ENCODE data around the gene NCKIPSD. TPM values are rescaled to one million over a fixed set of nuclear protein-coding genes. Genes with fewer than 3 reads are reported as not detected.

NCKIPSD gene
- total RNA-seq, 1 donor from 2014 or later = 45.5 TPM

GRCh38 chr3:48679411-48680391, 6.0 kb downstream of the NCKIPSD start:
- no peak for DNase-seq (ENCODE audit: low read depth)

- DNase-seq (ENCODE audit: low read depth) = no peak
Measured at GRCh38 chr3:48678566-48679380, 6.9 kb downstream of the NCKIPSD start.

GRCh38 chr3:48678056-48678455, 7.7 kb downstream of the NCKIPSD start:
- no peak for DNase-seq (ENCODE audit: low read depth)

- DNase-seq (ENCODE audit: low read depth) = no peak
Measured at GRCh38 chr3:48674505-48674904, 11.2 kb downstream of the NCKIPSD start.

- DNase-seq (ENCODE audit: low read depth) = no peak
Measured at GRCh38 chr3:48672522-48672921, 13.2 kb downstream of the NCKIPSD start.

GRCh38 chr3:48664929-48665328, 20.8 kb downstream of the NCKIPSD start:
- no peak for DNase-seq (ENCODE audit: low read depth)

GRCh38 chr3:48664313-48664644, 21.4 kb downstream of the NCKIPSD start:
- no peak for DNase-seq (ENCODE audit: low read depth)

- peak; percentile 99 for DNase-seq (ENCODE audit: low read depth)
Measured at GRCh38 chr3:48663489-48664312, 22.0 kb downstream of the NCKIPSD start.

- DNase-seq (ENCODE audit: low read depth) = peak; percentile 92
Measured at GRCh38 chr3:48662753-48663488, 22.8 kb downstream of the NCKIPSD start, which contains the start of gene CELSR3. CELSR3 (minus strand) TSS chr3:48662886; CDS start chr3:48662634, 252 bp downstream.

- no peak for DNase-seq (ENCODE audit: low read depth)
Measured at GRCh38 chr3:48662145-48662752, 23.5 kb downstream of the NCKIPSD start.

- peak; percentile 52 for DNase-seq (ENCODE audit: low read depth)
Measured at GRCh38 chr3:48661501-48662144, 24.1 kb downstream of the NCKIPSD start.

GRCh38 chr3:48660800-48661400, 24.8 kb downstream of the NCKIPSD start:
- DNase-seq (ENCODE audit: low read depth) = no peak

- no peak for DNase-seq (ENCODE audit: low read depth)
Measured at GRCh38 chr3:48656841-48657281, 28.9 kb downstream of the NCKIPSD start.

- DNase-seq (ENCODE audit: low read depth) = no peak
Measured at GRCh38 chr3:48656061-48656840, 29.5 kb downstream of the NCKIPSD start.

GRCh38 chr3:48655606-48656005, 30.1 kb downstream of the NCKIPSD start:
- no peak for DNase-seq (ENCODE audit: low read depth)

GRCh38 chr3:48655063-48655462, 30.7 kb downstream of the NCKIPSD start:
- DNase-seq (ENCODE audit: low read depth) = no peak

- no peak for DNase-seq (ENCODE audit: low read depth)
Measured at GRCh38 chr3:48652923-48653715, 32.6 kb downstream of the NCKIPSD start.
